Limb (tissue), 2 donors: ENCODE data around the gene SEMA5A.

ENCODE experiments used
- DNase-seq, 2 donors: peaks; one replicate each; pipeline ENCODE4 v3.0.0-alpha.2; 2016; ENCODE audit errors: extremely low spot score in 2 of 2

The SEMA5A gene

DNA sequence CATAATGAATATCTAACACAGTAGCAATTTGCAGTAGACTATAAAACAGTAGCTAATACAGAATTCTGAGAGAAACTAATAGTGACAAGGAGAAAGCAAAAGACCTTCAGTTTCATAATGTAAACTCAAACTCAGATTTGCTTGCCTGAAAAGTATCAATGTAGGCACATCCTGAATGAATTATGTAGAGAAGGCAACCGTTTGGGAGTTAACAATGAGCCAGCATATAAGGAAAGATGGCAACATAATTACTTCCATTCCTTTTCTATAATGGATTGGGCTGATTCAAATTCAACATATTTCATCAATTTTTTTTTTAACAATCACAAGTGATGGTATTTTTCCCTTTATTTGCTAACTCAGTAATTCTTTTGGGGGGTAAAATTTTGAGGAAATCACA, 261.6 kb downstream of the SEMA5A start:
- no peak for DNase-seq

DNA sequence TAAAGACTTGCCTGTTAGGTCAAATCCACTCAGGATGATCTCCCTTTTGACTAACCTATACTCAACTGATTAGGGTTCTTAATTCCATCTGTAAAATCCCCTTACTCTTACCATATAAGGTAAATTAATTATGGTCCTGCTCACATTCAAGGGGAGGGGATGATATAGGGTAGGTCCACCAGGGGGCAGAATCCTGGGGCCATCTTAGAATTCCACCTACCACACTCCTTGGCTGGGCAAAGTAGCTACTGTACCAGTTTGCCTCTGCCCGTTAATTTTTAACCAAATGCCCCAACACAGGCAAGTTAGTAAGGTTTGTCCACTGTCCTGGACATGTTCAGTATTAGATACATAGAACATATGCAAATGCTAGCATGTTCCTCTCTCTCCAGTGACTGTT, 262.4 kb downstream of the SEMA5A start:
- DNase-seq: no peak

DNA sequence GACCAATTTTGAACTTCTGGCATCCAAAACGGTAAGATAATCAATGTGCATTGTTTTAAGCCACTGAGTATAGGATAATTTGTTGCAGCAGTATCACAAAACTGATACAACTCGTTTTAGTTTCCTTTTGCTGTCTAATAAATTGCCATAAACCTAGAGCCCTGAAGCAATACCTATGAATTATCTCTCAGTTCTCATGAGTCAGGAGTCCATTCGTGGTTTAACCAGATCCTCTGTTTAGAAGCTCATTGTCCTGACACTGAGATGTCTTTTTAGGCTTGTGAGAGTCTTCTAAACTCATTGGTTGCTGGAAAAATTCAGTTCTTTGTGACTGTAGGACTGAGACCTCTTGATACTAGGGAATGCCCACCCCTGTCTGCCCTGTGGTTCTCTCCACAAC, 262.9 kb downstream of the SEMA5A start:
- DNase-seq: no peak

DNA sequence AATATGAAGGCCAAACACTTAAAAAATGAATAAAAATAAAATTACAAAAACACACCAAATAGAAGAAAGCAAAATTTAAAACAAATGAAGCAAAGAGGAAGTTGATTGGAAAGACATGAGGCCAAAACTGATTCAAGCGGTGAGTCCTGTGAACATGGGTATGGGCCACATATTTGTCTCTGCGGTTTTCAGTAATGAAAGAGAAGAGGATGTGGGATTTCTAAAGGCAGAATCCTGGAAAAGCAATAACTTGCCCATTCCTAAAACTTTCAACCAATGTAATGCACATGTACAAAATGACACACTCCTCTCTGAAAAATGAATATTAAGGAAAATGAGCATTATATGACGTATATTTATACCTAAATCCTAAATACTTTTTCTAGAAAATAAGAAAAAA, 263.7 kb downstream of the SEMA5A start:
- no peak for DNase-seq

DNA sequence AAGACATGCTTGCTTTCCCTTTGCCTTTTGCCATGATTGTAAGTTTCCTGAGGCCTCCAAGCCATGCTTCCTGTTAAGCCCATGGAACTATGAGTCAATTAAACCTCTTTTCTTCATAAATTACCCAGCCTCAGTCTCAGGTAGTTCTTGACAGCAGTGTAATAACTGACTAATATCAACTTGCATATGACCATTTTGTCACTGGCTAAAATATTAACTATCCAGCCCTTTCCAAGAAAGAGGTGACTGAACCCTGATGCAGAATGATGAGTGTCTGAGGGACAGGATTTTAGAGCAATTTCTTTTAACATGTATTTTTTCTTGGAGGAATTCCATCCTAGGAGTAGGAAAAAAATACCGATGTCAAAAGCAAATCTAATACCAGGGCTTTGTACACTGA, 266.1 kb downstream of the SEMA5A start:
- no peak for DNase-seq

DNA sequence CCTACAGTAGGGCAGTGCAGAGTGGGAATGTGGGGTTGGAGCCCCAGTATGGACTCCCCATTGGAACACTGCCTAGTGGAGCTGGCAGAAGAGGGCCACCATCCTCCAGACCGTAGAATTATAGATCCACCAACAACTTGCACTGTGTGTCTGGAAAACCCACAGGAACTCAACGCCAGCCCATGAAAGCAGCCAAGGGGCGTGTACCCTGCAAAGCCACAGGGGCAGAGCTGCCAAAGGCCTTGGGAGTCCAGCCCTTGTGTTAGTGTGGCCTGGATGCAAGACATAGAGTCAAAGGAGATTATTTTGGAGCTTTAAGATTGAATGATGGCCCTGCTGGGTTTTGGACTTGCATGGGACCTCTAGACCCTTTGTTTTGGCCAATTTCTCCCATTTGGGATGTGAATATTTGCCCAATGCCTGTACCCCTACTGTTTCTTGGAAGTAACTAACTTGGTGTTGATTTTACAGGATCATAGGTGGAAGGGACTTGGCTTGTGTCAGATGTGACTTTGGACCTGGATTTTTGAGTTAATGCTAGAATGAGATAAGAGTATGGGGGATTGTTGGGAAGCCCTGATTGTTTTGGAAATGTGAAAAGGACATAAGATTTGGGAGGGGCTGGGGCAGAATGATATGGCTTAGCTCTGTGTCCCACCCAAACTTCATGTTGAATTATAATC, 266.8 kb downstream of the SEMA5A start:
- no peak for DNase-seq

DNA sequence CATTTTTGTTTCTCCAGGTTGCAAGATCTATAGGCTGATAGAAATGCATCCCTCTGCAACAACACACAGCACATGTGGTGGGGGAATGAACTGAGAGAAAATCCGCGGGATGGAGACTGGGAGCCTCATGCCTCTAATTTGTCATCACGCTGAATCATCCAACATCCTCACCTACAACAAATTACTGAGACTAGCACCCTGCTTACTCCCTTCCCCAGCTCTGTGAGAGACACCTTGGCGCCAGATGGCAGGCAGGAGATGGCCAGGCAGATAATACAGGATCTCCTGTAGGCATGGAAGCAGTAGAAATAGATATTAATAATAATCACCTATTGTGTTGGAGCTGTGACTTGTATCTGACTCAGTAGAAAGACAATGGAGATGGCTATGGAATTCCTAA, 276.9 kb downstream of the SEMA5A start:
- DNase-seq: no peak

DNA sequence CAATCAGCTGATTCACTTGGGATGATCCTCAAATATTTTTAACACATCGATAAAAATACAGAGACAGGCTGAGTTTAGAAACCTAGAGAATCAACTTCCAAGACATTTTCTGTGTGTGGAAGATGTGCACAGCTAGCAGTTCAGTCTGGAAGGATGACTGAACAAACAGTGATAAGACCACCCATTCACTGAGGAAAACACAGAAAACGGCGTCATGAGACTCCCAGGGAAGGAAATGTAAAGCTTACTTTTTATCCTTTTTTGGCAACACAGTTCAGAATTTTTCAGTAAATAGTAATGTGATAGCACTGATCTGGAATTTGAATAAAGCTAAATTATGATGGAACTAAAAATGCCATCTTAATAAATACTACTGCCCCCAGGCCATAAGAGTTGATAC, 277.6 kb downstream of the SEMA5A start:
- DNase-seq: peak in 1 of 2 donors; percentile 21

DNA sequence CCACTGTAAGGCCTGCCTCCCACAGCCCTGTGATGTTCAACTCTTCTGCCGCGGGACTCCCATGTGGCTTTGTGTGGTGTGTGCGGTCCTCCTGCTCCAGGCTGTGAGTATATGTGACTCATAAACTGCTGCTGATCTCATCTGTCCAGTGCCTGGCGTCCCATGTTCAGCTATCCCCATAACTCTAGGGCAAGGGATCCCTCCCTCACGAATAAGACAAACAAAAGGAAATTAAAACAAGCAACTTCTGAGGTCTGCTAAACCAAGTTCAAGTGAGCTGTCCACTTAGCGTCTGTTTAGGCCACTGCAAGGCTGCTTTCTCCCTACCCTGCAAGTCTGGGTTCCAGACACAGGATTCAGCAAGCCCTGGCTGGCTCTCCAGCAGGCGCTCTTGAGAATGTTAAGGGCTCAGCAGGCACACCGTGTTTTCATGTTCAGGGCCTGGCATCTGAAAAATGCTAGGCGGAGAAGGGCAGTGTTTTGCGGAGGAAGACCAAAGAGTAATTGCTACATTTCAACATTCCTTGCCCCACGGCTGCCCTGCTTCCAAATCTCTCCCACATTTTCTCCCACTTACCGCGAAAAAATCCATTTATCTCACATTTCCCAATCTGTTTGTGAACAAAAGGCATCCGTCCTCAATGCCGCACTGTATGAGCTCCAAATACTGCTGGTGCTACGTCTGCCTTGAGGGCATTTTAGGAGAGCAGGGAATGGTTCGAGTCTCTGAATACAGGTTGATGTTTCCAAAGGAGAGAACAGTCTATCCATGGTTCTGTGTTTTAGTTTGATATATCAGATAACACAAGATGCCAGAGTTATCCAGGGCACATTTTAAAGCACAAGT, 280.2 kb downstream of the SEMA5A start:
- no peak for DNase-seq

DNA sequence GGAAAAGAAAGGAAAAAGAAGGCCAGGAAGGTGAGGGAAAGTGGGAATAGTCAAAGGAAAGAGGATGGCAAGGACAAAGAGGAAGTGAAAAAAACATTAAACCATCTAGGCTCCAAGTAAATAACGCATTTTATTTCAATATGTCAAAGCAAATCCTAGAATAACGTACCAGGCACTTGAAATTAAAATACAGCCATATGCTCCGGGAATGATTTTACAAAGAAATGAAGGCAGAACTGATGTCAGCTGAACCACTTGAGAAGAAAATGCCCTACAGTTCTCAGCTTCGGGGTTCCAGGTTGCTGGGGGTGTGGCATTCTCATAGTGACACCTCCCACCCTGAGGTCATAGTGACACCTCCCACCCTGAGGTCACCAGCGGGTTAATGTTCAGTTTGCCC, 281.6 kb downstream of the SEMA5A start:
- no peak for DNase-seq

DNA sequence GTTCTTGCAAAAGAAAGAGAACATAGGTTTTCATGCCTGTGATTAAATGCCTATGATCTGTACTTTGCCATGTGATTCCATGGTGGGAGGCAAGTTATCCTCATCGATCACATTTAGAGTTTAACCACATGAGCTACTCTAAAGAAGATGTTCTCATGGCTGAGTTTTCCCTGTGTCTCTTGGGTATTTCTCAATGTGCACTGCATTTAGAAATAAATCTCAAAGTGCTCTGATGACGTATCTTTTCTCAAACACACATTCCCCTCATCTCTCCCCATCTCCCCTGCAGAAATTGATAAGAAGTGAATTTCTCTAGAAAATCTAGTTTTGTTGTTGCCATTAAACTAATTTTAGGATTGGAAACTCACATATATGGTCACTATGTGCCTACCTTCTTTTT, 282.2 kb downstream of the SEMA5A start:
- DNase-seq: no peak

DNA sequence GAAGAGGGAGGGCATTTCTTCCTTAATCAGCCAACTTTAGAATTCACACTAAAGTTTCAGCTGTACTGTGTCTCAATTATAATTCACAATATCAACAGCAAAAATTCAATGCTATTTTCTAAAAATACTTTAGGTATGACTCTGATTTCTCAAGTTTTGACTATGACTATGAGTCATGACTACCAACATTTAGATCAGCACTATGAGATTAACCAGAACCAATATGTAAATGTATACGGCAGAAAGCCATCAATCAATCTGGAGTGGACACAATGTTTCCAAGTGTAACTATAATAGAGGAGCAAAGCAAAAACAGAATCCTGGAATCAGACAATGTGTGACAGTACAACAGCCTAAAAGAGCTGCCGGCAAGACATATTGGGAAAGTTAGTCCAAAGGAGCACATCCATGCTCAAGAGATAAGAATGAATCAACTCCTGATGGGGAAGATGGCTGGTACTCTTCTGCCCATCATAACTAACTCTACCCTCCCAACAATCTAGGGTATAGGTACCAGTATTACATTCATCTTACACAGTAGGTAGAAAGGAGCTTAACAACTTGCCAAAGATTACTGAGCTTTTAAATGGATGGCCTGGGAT, 294.4 kb downstream of the SEMA5A start:
- no peak for DNase-seq

DNA sequence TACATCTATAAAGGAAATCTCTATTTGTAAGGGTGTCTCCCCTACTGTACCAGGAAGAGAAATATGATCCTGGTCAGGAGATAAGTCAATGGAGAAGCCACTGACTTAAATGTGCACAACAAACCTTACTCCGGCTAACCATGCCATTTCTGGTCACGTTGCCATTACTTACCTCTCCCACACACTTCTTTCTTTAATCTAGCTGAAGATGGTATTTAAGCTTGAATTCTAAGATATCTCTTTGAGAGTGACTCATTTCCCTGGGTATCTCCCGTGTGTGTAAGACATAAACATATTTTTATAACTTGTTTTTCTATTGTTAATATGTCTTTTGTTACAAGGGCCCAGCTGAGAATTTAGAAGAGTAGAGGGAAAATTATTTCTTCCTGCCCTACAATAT, 296.6 kb downstream of the SEMA5A start:
- DNase-seq: no peak

DNA sequence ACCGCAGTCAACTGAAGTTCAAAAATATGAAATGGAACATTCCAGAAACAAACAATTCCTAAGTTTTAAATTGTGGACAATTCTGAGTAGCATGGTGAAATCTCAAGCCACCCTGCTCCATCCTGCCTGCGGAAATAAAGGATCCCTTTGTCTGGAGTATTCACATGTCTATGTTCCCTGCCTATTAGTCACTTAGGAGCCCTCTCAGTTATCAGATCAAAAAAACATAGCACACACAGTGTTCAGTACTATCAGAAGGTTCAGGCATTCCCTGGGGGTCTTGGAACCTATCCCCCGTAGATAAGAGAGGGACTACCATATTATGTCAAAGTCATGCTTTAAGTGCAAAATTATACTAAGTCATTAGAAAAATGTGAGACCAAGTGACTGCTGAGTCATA, 300.8 kb downstream of the SEMA5A start:
- DNase-seq: no peak

DNA sequence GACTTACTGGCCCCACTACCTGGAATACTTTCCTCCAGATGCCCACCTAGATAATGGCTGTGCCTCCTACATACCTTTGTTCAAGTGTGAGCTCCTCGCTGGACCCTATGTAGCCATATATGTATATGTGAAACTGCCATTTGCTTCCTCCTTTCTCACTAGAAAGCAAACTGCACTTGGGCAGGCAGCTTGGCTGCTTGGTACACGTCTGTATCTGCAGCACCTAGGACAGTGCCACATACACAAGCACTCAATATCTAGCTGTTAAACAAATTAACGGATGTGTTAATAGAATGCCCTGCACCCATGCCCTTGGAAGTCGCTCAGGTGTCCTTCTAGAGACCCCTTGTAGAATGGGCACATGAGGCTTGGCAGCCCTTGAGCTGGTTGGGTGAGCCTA, 301.5 kb downstream of the SEMA5A start:
- no peak for DNase-seq

DNA sequence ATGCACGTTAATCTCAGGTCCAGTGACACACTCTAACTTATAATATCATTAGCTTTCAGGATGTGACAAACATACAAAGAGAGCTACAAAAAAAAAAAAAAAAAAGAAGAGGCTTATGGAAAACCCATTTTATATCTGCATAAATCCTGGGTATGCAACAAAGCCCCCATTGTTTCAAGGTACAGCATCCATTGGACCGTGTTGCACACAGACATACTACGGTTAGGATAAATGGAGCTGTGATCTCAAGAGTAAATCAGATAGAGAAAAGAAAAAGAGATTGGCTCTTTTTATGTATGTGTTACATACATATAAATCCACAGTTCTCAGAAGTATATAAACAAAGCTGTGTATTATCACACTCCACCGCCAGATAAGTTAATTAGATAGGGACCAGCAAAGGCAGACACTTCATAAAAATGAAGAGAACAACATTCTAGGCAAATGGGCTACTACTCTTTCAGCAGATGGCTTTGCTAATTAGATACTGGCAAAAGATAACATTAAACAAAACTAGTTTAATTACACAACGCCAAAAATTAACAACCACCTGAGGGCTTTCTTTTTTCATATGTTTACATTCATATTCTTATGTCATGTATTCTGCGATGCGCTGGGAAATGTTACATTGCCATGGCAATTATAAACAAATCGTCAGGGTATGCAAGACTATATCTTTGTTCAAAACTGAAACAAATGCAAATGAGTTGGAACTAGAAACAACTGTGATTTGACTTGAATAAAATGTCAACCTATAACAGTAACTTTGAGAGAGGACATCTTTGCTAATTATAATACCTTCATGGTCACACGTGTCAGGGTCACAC, 304.2 kb downstream of the SEMA5A start:
- no peak for DNase-seq

DNA sequence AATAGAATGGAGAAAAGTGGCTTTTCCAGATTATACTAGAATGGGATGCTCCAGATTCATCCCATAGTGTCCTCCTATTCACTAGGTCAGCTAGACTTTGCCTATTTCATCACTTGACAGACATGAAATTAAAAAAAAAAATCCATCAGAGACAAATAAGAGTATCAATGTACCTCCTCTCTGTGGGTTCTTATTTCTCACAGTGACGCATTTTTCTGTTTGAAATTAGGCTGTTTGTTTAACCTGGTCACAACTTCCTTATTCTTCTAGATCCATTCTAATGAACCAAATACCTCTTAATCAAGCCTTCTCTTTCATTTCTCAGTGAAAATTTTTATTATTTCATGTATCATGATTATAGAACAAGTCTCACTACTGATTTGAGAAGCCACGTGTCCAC, 305.4 kb downstream of the SEMA5A start:
- no peak for DNase-seq

DNA sequence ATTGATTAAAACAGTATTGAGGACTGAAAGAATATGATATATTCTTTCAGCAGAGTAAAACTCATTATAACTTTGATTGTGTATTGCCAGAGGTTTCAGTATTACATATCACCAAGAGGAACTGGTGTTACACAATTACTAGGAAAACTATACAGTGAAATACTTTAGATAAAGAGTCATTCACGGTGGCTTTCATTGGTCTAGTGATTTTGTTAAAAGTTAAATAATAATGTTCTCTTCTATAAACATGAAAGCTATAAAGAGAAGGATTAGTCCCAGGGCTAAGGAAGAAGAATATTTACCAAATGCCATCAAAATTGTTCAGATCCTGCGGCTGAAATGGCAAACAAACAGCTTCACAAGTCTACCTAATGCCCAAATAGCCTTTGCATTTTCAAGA, 306.2 kb downstream of the SEMA5A start:
- DNase-seq: no peak

DNA sequence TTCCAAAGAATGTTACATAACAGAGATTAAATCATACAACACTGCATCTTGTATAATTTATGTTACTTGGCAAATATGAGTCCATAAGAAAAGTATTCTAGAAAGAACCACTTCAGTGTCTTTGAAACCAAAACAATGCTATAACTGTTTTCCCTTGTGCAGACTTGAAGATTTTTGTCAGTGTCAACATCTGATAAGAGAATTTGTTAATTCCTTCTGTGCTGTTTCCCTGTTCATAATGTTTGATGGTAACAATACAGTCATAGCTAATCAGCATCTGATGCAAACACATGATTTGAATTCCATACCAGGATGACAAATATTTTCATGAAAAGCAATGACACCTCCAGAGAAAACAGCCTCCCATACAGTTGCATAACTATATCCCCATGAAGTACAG, 306.8 kb downstream of the SEMA5A start:
- no peak for DNase-seq

DNA sequence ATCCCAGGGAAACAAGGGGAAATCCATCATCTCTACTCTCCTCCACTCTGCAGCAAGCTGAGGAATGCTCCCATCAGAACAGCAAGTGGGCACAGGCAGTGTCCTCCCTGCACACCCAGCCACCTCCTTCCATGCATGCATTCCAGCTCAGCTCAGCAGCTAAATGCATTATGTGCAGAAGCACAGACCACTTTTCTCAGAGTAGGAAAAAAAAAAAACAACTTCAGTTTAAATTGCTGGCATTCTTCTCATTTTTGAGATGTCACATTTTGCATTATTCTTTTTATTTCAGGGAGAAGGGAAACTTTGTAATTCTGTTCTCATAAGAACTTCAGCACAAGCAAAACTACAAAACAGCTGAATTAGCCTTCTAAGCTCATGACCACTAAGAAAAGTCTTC, 312.2 kb downstream of the SEMA5A start:
- no peak for DNase-seq

DNA sequence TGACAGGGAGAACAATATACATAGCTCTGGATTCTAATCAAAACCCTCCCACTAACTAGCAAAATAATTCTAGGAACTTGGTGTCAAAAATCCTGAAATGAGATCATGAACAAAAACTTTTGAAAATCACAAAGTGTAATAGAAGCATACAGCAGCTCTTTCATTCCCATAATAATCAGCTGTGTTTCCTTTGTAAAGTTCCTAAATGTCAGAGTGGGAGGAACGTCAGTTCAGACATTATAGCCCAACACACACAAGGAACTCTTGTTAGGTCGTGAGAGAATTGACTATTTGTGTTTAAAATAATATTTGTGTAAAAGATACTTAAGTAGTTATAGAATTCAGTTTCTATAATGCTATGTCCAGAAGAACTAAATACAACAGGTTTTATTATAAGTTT, 312.8 kb downstream of the SEMA5A start:
- DNase-seq: no peak

DNA sequence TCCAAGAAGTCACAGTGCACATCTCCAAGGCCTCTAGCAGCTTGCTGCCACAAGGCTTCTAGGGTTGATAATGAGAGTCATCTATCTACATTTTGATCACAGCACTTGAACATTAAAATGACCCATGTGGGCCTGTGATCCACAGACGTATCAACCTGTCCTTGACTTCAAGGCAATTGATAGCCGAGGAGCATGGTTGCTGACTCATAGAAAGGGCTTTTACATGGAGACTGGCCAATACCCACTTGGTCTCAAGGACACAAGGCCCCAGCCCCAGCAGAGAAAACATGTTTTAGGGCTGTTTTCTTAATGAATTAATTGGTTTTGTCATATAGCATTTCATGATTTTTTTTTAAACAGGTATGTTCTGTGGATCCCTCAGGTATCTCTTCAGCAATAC, 314.0 kb downstream of the SEMA5A start:
- no peak for DNase-seq
